Fibroblast of pulmonary artery (primary cell): ENCODE measurements around the gene LBP.
"Not testable (repeated sequence)": the region's sequence is repeated elsewhere in the genome, so short reads cannot be mapped to it uniquely, and the experiment has no call there.

ENCODE experiments used
- DNase-seq: peaks from one replicate; pipeline ENCODE4 v3.0.0-alpha.2; 2010; ENCODE audit warnings: low read depth
- H3K4me3 ChIP-seq: replicated peaks from 2 replicates; pipeline ENCODE4 v1.5.1; 2011; ENCODE audit warnings: low read depth, mild to moderate bottlenecking, control low read depth, low read length, moderate library complexity
- CTCF ChIP-seq: IDR thresholded peaks from 2 replicates; pipeline ENCODE4 v1.5.1; 2011; ENCODE audit warnings: mild to moderate bottlenecking, control low read depth, low read length, inconsistent platforms; ENCODE audit errors: missing control alignments

Gene LBP

DNA sequence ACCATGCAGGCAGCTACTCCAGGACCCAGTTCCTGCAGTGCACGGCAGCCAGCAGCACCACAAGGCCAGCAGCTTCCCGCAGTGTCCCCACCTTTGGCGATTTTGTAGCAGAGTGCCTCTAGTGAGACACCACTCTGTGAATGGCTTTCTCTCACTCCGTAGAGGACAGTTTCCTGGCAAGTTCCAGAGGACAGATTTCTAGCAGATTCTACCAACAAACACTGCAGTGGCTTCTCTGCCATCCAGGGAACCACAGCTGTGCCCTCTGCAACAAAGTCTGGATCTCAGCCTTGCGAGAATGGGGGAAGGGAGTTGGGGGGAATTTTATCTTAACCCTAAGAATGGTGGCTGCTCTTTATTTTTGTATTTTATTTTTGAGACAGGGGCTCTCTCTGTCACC lies 60.2 kb downstream of the LBP start:
- no peak for TF ChIP-seq CTCF
- no peak for DNase-seq
- H3K4me3 ChIP-seq = no peak overlapping the region

- no peak for TF ChIP-seq CTCF
- H3K4me3 ChIP-seq = no peak overlapping the region
- DNase-seq = no peak
Measured at GRCh38 chr20:38407321-38407720, 61.0 kb downstream of the LBP start.

- not testable (repeated sequence) for DNase-seq
Measured at GRCh38 chr20:38407822-38408221, 61.5 kb downstream of the LBP start.

DNA sequence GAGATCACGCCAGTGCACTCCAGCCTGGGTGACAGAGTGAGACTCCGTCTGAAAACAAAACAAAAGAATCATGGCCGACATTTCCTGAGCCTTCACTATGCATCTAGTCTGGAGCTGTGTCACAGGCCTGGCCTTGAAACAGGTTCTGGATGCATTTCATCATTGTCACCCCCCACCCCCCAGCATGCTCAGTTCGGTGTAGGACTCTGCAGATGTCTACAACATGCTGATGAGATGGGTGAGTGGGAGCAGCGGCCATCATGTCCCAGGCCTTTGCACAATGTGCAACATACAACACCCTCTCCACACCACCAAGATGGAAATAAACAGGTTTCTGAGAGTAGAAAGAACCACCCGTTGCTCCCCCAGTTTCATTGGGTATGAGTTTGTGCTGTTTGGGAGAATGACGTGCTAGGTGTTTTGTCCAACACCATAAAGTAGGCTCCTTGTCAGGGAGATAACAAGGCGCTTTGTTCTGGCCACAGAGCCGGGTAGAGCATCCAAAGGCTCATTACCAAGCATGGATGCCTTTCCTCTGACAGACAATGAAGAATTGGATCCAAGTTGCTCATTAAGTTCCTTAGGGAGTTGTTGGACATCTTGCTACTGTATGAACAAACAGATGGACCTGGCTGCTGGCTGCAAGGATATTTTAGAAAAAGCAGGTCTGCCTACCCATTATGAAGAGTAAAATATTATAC lies 66.7 kb downstream of the LBP start:
- H3K4me3 ChIP-seq = no peak overlapping the region
- DNase-seq = no peak
- TF ChIP-seq CTCF = no peak

More at GRCh38 chr20:38407822-38408221, 61.5 kb downstream of the LBP start:
- not testable (repeated sequence) for H3K4me3 ChIP-seq

DNA sequence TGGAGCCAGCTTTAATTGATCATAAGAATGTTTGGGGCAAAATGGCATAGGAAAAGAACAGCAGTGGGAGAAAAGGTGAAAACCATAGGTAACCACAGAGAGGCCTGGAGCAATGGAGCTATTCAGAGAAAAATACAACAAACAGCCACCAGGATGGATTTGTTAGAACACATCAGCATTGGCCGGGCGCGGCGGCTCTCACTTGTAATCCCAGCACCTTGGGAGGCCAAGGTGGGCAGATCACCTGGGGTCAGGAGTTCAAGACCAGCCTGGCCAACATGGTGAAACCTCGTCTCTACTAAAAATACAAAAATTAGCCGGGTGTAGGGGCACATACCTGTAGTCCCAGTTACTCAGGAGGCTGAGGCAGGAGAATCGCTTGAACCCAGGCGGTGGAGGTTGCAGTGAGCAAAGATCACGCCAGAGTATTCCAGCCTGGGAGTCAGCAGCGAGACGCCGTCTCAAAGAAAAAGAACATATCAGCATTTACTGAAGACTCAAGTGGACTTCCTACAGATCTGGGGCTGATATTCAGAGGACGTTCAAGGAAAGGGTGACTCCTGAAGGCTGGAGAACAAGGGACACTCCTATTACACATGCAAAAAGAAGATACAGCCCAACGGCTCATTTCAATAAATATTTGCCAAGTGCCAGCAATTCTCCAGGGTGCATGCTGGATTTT lies 68.6 kb downstream of the LBP start:
- TF ChIP-seq CTCF = no peak
- no peak for DNase-seq
- H3K4me3 ChIP-seq = no peak overlapping the region

DNA sequence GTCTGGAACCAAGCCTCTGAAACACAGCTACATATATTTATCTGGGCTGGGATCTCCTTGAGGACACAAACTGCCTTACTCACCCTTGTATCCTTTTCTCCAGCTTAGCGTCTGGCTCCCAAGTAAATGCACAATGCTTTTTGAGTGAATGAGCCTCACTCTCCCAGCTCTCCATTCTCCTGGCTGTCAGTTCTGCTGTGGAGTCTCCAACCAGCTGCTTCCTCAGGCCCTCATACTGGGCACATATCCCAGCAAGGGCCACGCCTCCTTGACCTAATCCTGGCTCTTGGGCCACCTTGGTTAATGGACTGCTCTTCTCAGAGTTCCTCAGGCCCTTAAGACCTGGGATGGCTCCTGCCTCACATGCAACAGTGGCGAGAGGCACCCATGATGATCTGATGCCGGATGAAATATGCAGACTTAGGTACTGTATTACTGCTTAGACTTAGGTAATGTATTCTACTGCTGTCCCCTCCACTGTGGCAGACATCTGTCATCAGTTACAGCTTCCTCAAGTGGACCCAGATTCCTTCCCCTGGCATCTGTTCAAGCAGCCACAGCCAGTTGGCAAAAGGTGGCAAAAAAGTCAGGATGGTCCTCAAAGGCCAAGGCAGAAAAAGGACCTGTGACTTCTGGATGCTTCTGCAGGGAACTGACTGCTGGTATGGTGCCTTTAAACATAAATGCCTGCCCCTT lies 72.4 kb downstream of the LBP start:
- no peak overlapping the region for H3K4me3 ChIP-seq
- TF ChIP-seq CTCF = no peak
- peak; percentile 60 for DNase-seq

DNA sequence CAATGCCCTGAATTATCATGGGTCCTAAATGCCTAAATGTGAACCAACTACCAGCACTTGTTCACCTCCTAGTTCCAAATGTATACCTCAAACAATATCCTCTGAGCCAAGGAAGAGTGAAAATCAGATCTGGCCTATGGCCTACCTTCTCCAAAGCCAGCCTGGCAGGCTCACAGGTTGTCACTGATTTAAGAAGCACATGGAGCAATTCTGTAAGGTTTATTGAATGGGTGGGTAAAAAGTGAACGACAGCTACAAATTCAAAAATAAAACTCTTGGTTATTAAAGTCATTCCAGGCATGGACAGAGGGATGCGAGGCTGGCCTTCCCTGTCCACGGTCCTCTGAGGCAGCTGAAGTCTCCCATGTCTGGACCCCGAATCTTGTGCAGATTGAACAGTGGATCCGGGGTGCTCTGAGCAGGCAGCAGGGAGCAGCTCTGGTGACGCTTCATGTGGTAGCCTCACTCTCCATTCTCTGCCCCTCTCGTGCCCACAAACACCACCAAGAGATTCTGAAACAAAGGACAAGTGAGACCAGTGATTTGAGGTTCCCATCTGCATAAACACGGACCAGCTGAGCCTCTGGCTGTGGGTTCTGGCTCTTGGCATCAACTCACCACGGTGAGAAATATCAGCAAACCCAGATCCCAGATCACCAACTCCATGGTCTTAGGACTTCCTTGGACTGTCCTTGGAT lies 74.3 kb downstream of the LBP start:
- no peak for TF ChIP-seq CTCF
- no peak overlapping the region for H3K4me3 ChIP-seq
- DNase-seq = no peak
